EL (cell line): Measurements from ENCODE around the gene CASZ1.

Experiments
- DNase-seq: peaks from one replicate; pipeline ENCODE4 v3.0.0-alpha.2; 2016

CASZ1 gene

GRCh38 chr1:10824821-10825540, 28.5 kb upstream of the CASZ1 start:
- peak; percentile 78 for DNase-seq

- no peak for DNase-seq
These were observed 26.6 kb upstream of the CASZ1 start for GRCh38 chr1:10823000-10823401.

GRCh38 chr1:10821388-10821787, 24.9 kb upstream of the CASZ1 start:
- no peak for DNase-seq

GRCh38 chr1:10820422-10820821, 24.0 kb upstream of the CASZ1 start:
- DNase-seq: no peak

- DNase-seq: no peak
These were observed 22.9 kb upstream of the CASZ1 start for GRCh38 chr1:10819198-10819901.

GRCh38 chr1:10818262-10819197, 22.1 kb upstream of the CASZ1 start:
- DNase-seq: no peak

- no peak for DNase-seq
These were observed 20.4 kb upstream of the CASZ1 start for GRCh38 chr1:10816743-10817369.

GRCh38 chr1:10816233-10816632, 19.8 kb upstream of the CASZ1 start:
- DNase-seq: no peak

GRCh38 chr1:10815858-10816195, 19.4 kb upstream of the CASZ1 start:
- DNase-seq: no peak

GRCh38 chr1:10814976-10815857, 18.8 kb upstream of the CASZ1 start:
- no peak for DNase-seq

- no peak for DNase-seq
These were observed 17.9 kb upstream of the CASZ1 start for GRCh38 chr1:10814312-10814711.

- DNase-seq: no peak
These were observed 17.4 kb upstream of the CASZ1 start for GRCh38 chr1:10813799-10814198.

GRCh38 chr1:10812387-10812915, 16.0 kb upstream of the CASZ1 start:
- no peak for DNase-seq

GRCh38 chr1:10808441-10808840, 12.0 kb upstream of the CASZ1 start:
- DNase-seq: no peak

GRCh38 chr1:10806966-10807365, 10.5 kb upstream of the CASZ1 start:
- DNase-seq: no peak

- no peak for DNase-seq
These were observed 7.8 kb upstream of the CASZ1 start for GRCh38 chr1:10803971-10804820.

- no peak for DNase-seq
These were observed 6.7 kb upstream of the CASZ1 start for GRCh38 chr1:10802944-10803715.

GRCh38 chr1:10800778-10801177, 4.3 kb upstream of the CASZ1 start:
- no peak for DNase-seq

- DNase-seq: no peak
These were observed 3.3 kb upstream of the CASZ1 start for GRCh38 chr1:10799726-10800125.
